ENCODE results near the gene SDF2. TPM values are rescaled to one million over a fixed set of nuclear protein-coding genes. Genes with fewer than 3 reads are reported as not detected.
A peak's percentile ranks its signal among the peaks of the same experiment; 100 is the strongest.

SDF2 gene
- total RNA-seq = 10 to 100 TPM; 51.1 to 52.3 TPM
- long read RNA-seq, transcript SDF2-201 (3 exons, 1,568 nt) = major isoform, 29 of 47 reads
- long read RNA-seq, transcript SDF2-210 (3 exons, 1,025 nt) = minor isoform, 9 of 47 reads
- long read RNA-seq, partial matches to known transcripts = 0 of 47 reads
- long read RNA-seq, other reads (novel, unspliced or antisense) = 6 of 47 reads

DNA sequence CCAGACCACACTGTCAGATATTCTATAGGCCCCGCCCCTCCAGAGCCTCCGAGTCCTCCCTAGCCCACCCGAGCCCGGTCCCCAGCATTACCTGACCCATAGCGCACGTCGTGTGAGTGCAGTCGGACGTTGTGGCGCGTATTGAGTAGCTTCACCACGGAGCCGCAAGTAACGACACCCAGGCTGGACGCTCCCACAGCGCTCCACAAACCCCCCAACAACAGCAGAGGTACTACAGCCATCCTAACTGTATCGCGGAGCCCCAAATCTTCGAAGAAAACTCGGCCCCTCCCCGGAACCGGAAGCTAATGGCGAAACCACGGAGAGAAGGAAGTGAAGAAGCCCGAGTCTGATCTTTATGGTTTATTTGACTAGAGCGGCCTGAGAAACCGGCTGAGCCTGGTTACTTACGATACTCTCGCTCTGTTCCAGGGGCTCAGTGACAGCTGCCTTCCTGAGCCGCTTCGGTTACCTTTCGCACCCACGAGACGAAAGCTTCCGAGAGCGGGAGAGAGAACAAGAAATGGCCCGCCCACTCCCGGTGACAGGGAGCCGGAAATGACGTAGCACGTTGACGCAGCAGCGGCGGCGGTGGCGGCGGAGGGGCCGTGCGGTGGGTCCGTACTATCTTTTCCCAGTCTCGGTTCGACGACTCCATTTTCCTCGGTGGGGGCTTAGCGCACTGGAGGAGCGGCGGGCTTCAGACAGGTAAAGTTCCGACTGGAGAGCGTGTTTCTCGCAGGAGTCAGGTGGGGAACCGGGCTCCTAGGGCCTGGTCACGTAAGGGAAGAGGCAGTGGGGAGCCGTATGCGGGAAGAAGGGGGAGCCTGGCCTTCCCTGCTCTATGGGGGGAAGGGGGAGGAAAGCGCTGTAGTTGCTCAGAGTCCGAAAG is at the start of gene SDF2, which contains the start of gene SUPT6H:
SDF2 (minus strand) TSS at position 272 of the 892 bp plus-strand sequence; CDS start at position 242, 30 bp downstream.
SUPT6H (plus strand) TSS at position 571 of the 892 bp plus-strand sequence. CDS start 11,197 bp downstream, outside the sequence.
- intact Hi-C loops (cut with DNase I, micrococcal nuclease) = no loop called here
- ATAC-seq (peak; percentile 96), DNase-seq (peak; percentile 85 to 94)

GRCh38 chr17:28710861-28711722 is 49.4 kb upstream of the SDF2 start:
- intact Hi-C loops (cut with DNase I, micrococcal nuclease) = no loop called here
- DNase-seq (peak; percentile 88 to 91), ATAC-seq (peak; percentile 85)

GRCh38 chr17:28707339-28707720 is 45.6 kb upstream of the SDF2 start:
- no peak for DNase-seq
- no peak for ATAC-seq
- intact Hi-C loops (cut with DNase I, micrococcal nuclease) = no loop called here

- intact Hi-C loops (cut with DNase I, micrococcal nuclease) = no loop called here
- DNase-seq (no peak), ATAC-seq (no peak)
Observed at GRCh38 chr17:28706471-28707338, 45.0 kb upstream of the SDF2 start.

DNA sequence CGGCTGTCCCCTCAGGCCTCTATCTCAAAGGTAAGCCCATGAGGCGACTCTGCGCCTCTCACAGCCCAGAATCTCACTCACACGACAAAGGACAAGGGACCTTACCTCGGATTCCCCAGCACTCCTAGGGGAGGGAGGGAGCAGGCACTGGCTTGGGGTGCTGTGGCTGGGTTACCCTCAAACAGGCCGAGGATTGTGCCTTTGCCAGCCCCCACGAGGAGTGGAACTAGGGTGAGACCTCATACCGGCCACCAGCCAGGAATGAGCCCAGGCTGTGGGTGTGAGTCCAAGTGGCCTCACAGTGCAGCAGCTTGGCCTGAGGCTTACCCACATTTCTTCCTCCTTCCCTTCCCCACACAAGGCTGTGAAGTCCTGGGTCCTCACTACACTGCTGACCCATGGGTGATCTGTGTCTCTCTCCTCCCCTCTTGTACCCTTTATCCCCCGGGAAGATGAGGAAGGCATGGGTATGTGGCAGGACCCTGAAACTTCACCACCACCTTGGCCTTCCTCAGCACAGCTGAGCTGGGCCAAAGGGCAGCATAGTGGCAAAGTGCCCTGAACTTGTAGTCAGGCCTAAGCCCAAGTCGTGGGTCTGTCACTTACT is 44.1 kb upstream of the SDF2 start:
- ATAC-seq (no peak), DNase-seq (no peak)
- intact Hi-C loops (cut with DNase I, micrococcal nuclease) = no loop called here

GRCh38 chr17:28705074-28705659 is 43.5 kb upstream of the SDF2 start:
- no peak for ATAC-seq
- intact Hi-C loops (cut with DNase I, micrococcal nuclease) = no loop called here
- DNase-seq = no peak

DNA sequence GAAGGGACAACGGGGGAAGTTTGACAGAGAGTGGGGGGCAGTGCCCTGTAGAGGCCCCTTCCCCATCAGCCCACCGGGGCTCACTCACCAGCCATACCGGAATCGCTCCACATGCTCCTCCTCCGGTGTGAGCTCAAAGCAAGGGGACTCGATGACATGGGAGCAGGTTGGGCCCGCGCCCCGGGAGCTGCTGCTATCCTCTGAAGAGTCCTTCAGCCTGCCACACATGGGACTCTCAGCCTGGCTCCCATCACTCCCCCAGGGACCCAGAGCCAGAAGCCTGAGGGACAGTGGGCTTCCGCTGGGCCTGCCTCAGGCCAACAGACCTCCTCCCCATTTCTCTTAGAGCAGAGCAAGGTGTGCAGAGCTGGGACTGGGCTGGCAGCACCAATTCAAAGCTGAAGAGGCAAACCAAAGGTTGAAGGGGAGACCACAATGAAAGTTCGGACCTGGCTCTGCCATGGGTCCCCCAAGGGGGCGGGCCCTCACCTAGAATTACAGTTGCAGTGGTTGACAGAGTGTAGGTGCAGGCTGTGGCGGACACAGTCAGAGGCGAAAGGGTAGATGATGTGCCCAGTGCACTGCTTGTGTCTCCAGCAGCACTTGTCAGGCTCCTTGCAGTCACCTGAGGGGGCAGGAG is 42.6 kb upstream of the SDF2 start:
- ATAC-seq (no peak), DNase-seq (no peak)
- intact Hi-C loops (cut with DNase I, micrococcal nuclease) = no loop called here

GRCh38 chr17:28703552-28704218 is 42.0 kb upstream of the SDF2 start:
- intact Hi-C loops (cut with DNase I, micrococcal nuclease) = no loop called here
- ATAC-seq (no peak), DNase-seq (no peak)

DNA sequence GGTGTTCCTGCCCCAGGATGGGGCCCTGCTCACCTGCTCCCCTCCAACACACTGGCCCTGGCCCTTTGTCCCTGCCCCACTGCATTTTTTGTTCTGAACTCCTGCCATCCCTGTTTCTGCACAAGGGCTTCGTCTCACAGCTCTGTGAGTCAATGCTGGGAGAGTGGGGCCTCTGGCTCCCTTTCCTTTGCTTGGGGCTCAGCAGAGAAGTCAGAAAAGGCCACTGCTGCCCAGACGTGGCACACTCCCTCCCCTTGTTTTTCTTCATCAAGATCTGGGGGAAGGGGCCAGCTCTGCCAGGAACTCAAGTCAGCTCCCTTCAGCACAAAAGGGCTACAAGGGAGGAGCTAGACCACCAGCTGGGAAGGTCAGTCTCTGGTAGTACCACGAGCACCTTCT is 41.0 kb upstream of the SDF2 start:
- intact Hi-C loops (cut with DNase I, micrococcal nuclease) = no loop called here
- no peak for ATAC-seq
- no peak for DNase-seq

- ATAC-seq = no peak
- intact Hi-C loops (cut with DNase I, micrococcal nuclease) = no loop called here
- DNase-seq = no peak
Observed at GRCh38 chr17:28702026-28702751, 40.5 kb upstream of the SDF2 start.

GRCh38 chr17:28700830-28701492 is 39.3 kb upstream of the SDF2 start:
- DNase-seq (no peak), ATAC-seq (no peak)
- intact Hi-C loops (cut with DNase I, micrococcal nuclease) = no loop called here

DNA sequence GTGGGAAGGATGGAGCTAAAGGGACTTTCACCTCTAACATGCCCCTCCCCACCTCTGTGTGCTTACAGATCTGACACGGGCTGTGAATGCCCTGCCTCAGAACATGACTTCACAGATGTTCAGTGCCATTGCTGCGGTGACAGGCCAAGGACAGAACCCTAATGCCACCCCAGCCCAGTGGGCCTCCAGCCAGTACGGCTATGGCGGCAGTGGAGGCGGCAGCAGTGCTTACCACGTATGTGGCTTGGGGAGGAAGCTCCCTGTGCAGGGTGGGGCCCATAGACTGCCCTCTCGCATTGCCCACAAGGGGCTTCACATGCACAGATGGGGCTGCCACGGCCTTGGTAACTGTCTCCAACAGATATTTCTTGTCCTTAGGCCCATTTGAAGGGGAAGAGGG is 38.6 kb upstream of the SDF2 start:
- ATAC-seq = no peak
- intact Hi-C loops (cut with DNase I, micrococcal nuclease) = no loop called here
- no peak for DNase-seq

DNA sequence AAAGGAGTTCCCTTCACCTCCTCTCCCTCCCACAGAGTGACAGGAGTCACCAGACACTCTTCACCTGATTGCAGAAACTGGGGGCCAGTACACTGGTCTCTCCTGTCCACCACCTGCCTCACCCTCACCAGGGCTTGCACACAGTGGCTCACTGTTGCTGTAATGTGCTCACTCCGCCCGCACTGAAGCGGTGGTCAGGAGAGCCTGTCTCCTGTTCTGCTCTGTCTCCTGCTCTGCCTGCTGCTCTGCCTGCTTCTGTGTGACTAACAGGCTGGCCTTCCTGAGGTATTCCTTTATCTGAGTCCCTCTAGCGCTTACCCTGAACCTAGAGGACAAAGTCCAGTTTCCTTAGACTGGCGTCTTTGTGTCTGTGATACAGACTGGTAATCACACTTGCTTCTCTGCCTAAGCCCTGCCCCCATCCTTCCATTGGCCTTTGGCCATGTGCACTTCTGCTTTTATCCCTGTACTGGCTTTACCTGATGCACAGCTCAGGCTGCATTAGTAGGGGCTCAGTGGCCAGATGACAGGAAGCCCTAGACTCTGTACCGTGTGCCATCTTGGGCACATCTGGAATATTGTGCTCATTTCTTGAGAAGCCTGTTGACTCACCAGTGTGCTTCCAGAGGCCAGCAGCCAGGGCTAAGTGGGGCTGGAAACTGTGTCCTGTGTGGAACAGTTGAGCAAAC is 36.7 kb upstream of the SDF2 start:
- peak; percentile 84 to 86 for DNase-seq
- peak; percentile 95 for ATAC-seq
- intact Hi-C loops (cut with DNase I, micrococcal nuclease) = no loop called here

DNA sequence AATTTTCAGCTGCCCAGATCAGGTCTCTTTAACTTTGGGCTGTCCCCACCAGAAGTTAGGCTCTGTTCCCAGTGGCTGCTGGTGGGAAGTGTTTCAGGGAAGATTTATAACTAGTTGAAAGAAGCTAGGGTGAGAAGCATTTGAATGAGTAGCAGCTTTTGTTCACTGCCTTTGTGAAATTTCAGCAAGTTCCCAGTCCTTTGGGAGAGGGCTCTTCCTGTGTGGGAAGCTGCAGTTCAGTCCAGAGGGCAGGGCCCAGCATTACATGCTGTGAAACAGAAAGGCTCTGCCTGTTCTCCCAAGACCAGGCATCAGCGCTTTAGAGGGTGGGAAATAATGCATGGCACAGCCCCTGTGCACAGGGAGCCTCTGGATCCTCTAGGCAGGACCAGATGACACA is 32.2 kb upstream of the SDF2 start:
- intact Hi-C loops (cut with DNase I, micrococcal nuclease) = no loop called here
- DNase-seq (no peak), ATAC-seq (no peak)

DNA sequence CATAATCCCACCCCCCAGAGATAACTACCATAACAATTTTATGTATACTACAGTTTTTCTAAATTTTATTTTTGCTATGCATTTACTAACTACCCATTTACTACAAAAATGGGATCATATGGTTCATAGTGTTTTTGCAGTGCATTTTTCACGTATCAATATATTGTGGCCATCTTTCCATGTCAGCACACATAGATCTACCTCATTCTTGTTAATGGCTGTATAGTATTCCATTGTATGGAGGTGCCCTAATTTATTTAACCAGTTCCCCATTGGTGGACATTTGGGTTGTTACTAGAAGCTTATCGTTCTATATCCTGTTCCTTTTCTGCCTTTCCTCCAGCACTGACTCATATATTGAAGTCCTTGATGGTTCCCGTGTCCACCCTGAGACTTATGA is 27.3 kb upstream of the SDF2 start:
- DNase-seq (no peak), ATAC-seq (no peak)
- intact Hi-C loops (cut with DNase I, micrococcal nuclease) = no loop called here
